Suprapubic skin (tissue), 4 donors: ENCODE data around the gene KIF1C. TPM values are rescaled to one million over a fixed set of nuclear protein-coding genes. Genes with fewer than 3 reads are reported as not detected.
A peak's percentile ranks its signal among the peaks of the same experiment; 100 is the strongest.

ENCODE experiments used
- DNase-seq, 2 donors: peaks; one replicate each; pipeline ENCODE4 v3.0.0-alpha.2; 2019; ENCODE audit warnings: low spot score in 2 of 2
- H3K27ac ChIP-seq: fragments of 200-600 bp; sonication (generic); one replicate; pipeline ENCODE4 v1.5.1; 2019
- H3K27me3 ChIP-seq: fragments of 200-600 bp; sonication (generic); one replicate; pipeline ENCODE4 v1.5.1; 2019
- H3K36me3 ChIP-seq: fragments of 200-600 bp; sonication (generic); one replicate; pipeline ENCODE4 v1.5.1; 2019
- H3K4me1 ChIP-seq: fragments of 200-600 bp; sonication (generic); one replicate; pipeline ENCODE4 v1.5.1; 2019
- H3K4me3 ChIP-seq: fragments of 200-600 bp; sonication (generic); one replicate; pipeline ENCODE4 v1.5.1; 2019; ENCODE audit warnings: mild to moderate bottlenecking
- H3K9me3 ChIP-seq: fragments of 200-600 bp; sonication (generic); one replicate; pipeline ENCODE4 v1.5.1; 2019
- CTCF ChIP-seq, 2 donors: fragments of 200-600 bp in 1 of 2; fragments of 450-650 bp in 1 of 2; sonication (generic) in 1 of 2; IDR thresholded peaks; one replicate each; pipeline ENCODE4 v1.5.1; 2016 to 2019; ENCODE audit warnings: antibody characterized with exemption in 2 of 2, mild to moderate bottlenecking in 1 of 2, moderate library complexity in 1 of 2
- EP300 ChIP-seq: sonication (generic); formaldehyde crosslinking; IDR thresholded peaks from one replicate; pipeline ENCODE4 v1.6.1; 2017; ENCODE audit warnings: antibody characterized with exemption
- POLR2A ChIP-seq, 2 donors: fragments of 450-650 bp; IDR thresholded peaks; one replicate each; pipeline ENCODE4 v1.6.1; 2017; ENCODE audit warnings: antibody characterized with exemption in 2 of 2, mild to moderate bottlenecking in 2 of 2, moderate library complexity in 2 of 2
- POLR2AphosphoS5 ChIP-seq, 3 donors: sonication (generic); formaldehyde crosslinking; IDR thresholded peaks; one replicate each; pipeline ENCODE4 v1.6.1; 2017; ENCODE audit warnings: antibody characterized with exemption in 3 of 3
- WGBS: methylation state at CpG from one replicate; pipeline ENCODE4 v1.1.5; 2018; 5-methylcytosine and 5-hydroxymethylcytosine counted together
- total RNA-seq, 4 donors: library from RNA; depleted of rRNA; stranded (reverse); fragments of >200 nt; gene quantifications; one replicate each; pipeline ENCODE4 v1.1.0, GENCODE V29; 2016

KIF1C gene
- total RNA-seq, 4 donors from 2014 or later, result 52.7 to 104 (median 97.8) TPM

GRCh38 chr17:4986403-4986802 is 11.3 kb upstream of the KIF1C start:
- H3K27me3 ChIP-seq, result no peaks in the 10 kb centered on the region

GRCh38 chr17:4986951-4987766 is 10.6 kb upstream of the KIF1C start, which contains the start of gene CAMTA2:
Gene CAMTA2, minus strand, starts transcription at chr17:4987675. Its CDS starts 1,453 bp downstream, at chr17:4986222.
- no peaks in the 10 kb centered on the region for H3K27me3 ChIP-seq
- TF ChIP-seq POLR2A (IDR thresholded peaks at IDR 0.05) (peak in 1 of 2 donors; percentile 70), CTCF (IDR thresholded peaks at IDR 0.05) (peak in 1 of 2 donors; percentile 65), POLR2AphosphoS5 (IDR thresholded peaks at IDR 0.05) (no peak)
- DNase-seq, result peak; percentile 94 to 96
- H3K4me3 ChIP-seq, result peak within 1 kb of the TSS; percentile 84
- H3K4me1 ChIP-seq, result peaks cover 27% of the 10 kb centered on the region
- H3K36me3 ChIP-seq, result peaks cover 18% of the 10 kb centered on the region
- H3K27ac ChIP-seq, result peak within 1 kb of the TSS; percentile 89
- H3K9me3 ChIP-seq, result no peaks in the 10 kb centered on the region
- WGBS, result 7% methylated on average over 10 of the region's 78 CpGs

More at GRCh38 chr17:4986403-4986802, 11.3 kb upstream of the KIF1C start:
- Histone ChIP-seq H3K27ac (peak overlapping the region; percentile 89), H3K36me3 (peaks cover 26% of the 10 kb centered on the region), H3K4me1 (peaks cover 27% of the 10 kb centered on the region), H3K4me3 (peak overlapping the region; percentile 84), H3K9me3 (no peaks in the 10 kb centered on the region)
- WGBS, result 21% methylated on average over 4 of the region's 5 CpGs
- TF ChIP-seq POLR2A (IDR thresholded peaks at IDR 0.05) (no peak), POLR2AphosphoS5 (IDR thresholded peaks at IDR 0.05) (no peak), EP300 (no peak), CTCF (IDR thresholded peaks at IDR 0.05) (no peak)
- no peak for DNase-seq

GRCh38 chr17:4987767-4988567 is 9.8 kb upstream of the KIF1C start:
- peak overlapping the region; percentile 84 for H3K4me3 ChIP-seq
- H3K9me3 ChIP-seq, result no peaks in the 10 kb centered on the region
- H3K4me1 ChIP-seq, result peaks cover 27% of the 10 kb centered on the region
- TF ChIP-seq POLR2A (IDR thresholded peaks at IDR 0.05) (no peak), CTCF (IDR thresholded peaks at IDR 0.05) (no peak), EP300 (no peak), POLR2AphosphoS5 (IDR thresholded peaks at IDR 0.05) (no peak)
- H3K27me3 ChIP-seq, result no peaks in the 10 kb centered on the region
- 3% methylated on average over 14 of the region's 30 CpGs for WGBS
- H3K27ac ChIP-seq, result peak overlapping the region; percentile 89
- no peak for DNase-seq
- H3K36me3 ChIP-seq, result peaks cover 10% of the 10 kb centered on the region

- H3K27ac ChIP-seq, result no peak overlapping the region
- no peak for DNase-seq
- H3K4me1 ChIP-seq, result peaks cover 18% of the 10 kb centered on the region
- 86% methylated on average over 6 of the region's 6 CpGs for WGBS
- H3K36me3 ChIP-seq, result no peaks in the 10 kb centered on the region
- no peaks in the 10 kb centered on the region for H3K27me3 ChIP-seq
- no peaks in the 10 kb centered on the region for H3K9me3 ChIP-seq
- TF ChIP-seq POLR2A (IDR thresholded peaks at IDR 0.05) (no peak), EP300 (no peak), CTCF (IDR thresholded peaks at IDR 0.05) (no peak), POLR2AphosphoS5 (IDR thresholded peaks at IDR 0.05) (no peak)
- H3K4me3 ChIP-seq, result no peak overlapping the region
These were observed 3.6 kb upstream of the KIF1C start for GRCh38 chr17:4994081-4994595.
